Left renal cortex interstitium (tissue), 4 donors: Measurements from ENCODE around the gene PCSK5. TPM values are rescaled to one million over a fixed set of nuclear protein-coding genes. Genes with fewer than 3 reads are reported as not detected.
"Not testable (repeated sequence)": the region's sequence is repeated elsewhere in the genome, so short reads cannot be mapped to it uniquely, and the experiment has no call there.

Experiments used
- DNase-seq, 4 donors: peaks; one replicate each; pipeline ENCODE4 v3.0.0-alpha.2; 2013; ENCODE audit warnings: low read depth in 4 of 4, low spot score in 2 of 4, missing footprints in 1 of 4
- polyA plus RNA-seq, 4 donors: library from polyadenylated mRNA; unstranded; fragments of 120-200 nt; gene quantifications; one replicate each; pipeline ENCODE4 v1.2.1, GENCODE V29; 2013; ENCODE audit not compliant: insufficient read length in 4 of 4

Gene PCSK5
- polyA plus RNA-seq, 4 donors, result 11.8 to 21.1 (median 14.7) TPM

- DNase-seq, result not testable (repeated sequence)
Observed at GRCh38 chr9:76324030-76324429, 433.6 kb downstream of the PCSK5 start.

- DNase-seq, result no peak
Observed at GRCh38 chr9:76330034-76330433, 439.6 kb downstream of the PCSK5 start.

GRCh38 chr9:76333388-76333787, 442.9 kb downstream of the PCSK5 start:
- DNase-seq, result no peak

GRCh38 chr9:76333964-76334363, 443.5 kb downstream of the PCSK5 start:
- DNase-seq, result no peak

GRCh38 chr9:76336027-76336426, 445.6 kb downstream of the PCSK5 start:
- no peak for DNase-seq

- no peak for DNase-seq
Observed at GRCh38 chr9:76338418-76338817, 447.9 kb downstream of the PCSK5 start.

- no peak for DNase-seq
Observed at GRCh38 chr9:76341616-76342015, 451.1 kb downstream of the PCSK5 start.

- DNase-seq, result no peak
Observed at GRCh38 chr9:76342201-76342600, 451.7 kb downstream of the PCSK5 start.

GRCh38 chr9:76342858-76343257, 452.4 kb downstream of the PCSK5 start:
- DNase-seq, result no peak

- DNase-seq, result no peak
Observed at GRCh38 chr9:76349865-76350264, 459.4 kb downstream of the PCSK5 start.

- no peak for DNase-seq
Observed at GRCh38 chr9:76351006-76351405, 460.5 kb downstream of the PCSK5 start.

- DNase-seq, result no peak
Observed at GRCh38 chr9:76352026-76352620, 461.6 kb downstream of the PCSK5 start.

GRCh38 chr9:76353280-76353679, 462.8 kb downstream of the PCSK5 start:
- DNase-seq, result no peak

GRCh38 chr9:76354221-76354620, 463.7 kb downstream of the PCSK5 start:
- DNase-seq, result no peak

GRCh38 chr9:76355886-76356285, 465.4 kb downstream of the PCSK5 start:
- DNase-seq, result no peak

- no peak for DNase-seq
Observed at GRCh38 chr9:76357555-76357954, 467.1 kb downstream of the PCSK5 start.

- no peak for DNase-seq
Observed at GRCh38 chr9:76358628-76359280, 468.3 kb downstream of the PCSK5 start.

- DNase-seq, result no peak
Observed at GRCh38 chr9:76359365-76359764, 468.9 kb downstream of the PCSK5 start.

GRCh38 chr9:76359766-76360165, 469.3 kb downstream of the PCSK5 start:
- no peak for DNase-seq

GRCh38 chr9:76362332-76363031, 472.0 kb downstream of the PCSK5 start:
- DNase-seq, result not testable (repeated sequence)

- DNase-seq, result no peak
Observed at GRCh38 chr9:76363032-76363395, 472.5 kb downstream of the PCSK5 start.

- no peak for DNase-seq
Observed at GRCh38 chr9:76365028-76365427, 474.6 kb downstream of the PCSK5 start.
